H1 (cell line): ENCODE measurements around the gene PRRT1B. TPM values are rescaled to one million over a fixed set of nuclear protein-coding genes. Genes with fewer than 3 reads are reported as not detected.

ENCODE experiments used
- CTCF ChIA-PET: fragments of 300-600 bp; sonication (Branson Sonifier 250); formaldehyde crosslinking; loops from one replicate; lab custom pipeline; 2021; ENCODE audit not compliant: partially characterized antibody; lab: Charles Lee
- POLR2A ChIA-PET: fragments of 300-600 bp; sonication (Branson Sonifier 250); formaldehyde crosslinking; loops from one replicate; lab custom pipeline; 2021; ENCODE audit warnings: inconsistent platforms; ENCODE audit not compliant: partially characterized antibody; lab: Charles Lee
- DNase-seq, 2 experiments: peaks; one replicate each; pipeline versions ENCODE4 v3.0.0 to v3.0.0-alpha.2; 2010 to 2022; ENCODE audit warnings: low spot score in 2 of 2, low read depth in 1 of 2, mixed read lengths in 1 of 2
- FAIRE-seq: peaks from 2 replicates; lab custom pipeline; 2011; peaks lifted over from hg19 to GRCh38; lab: Jason Lieb, UNC
- H2AFZ ChIP-seq: 2 replicates; pipeline ENCODE4 v1.8.1; 2012; ENCODE audit warnings: low read length, inconsistent platforms
- H2AK5ac ChIP-seq: 2 replicates; pipeline ENCODE4 v1.6.1; 2013; ENCODE audit warnings: low read depth, low read length
- H2BK120ac ChIP-seq: replicated peaks from 2 replicates; pipeline ENCODE3; 2013; ENCODE audit warnings: low read depth, low read length, inconsistent platforms
- H2BK12ac ChIP-seq: 2 replicates; pipeline ENCODE4 v1.6.1; 2013; ENCODE audit warnings: low read depth, low read length
- H2BK15ac ChIP-seq: 2 replicates; pipeline ENCODE4 v1.6.1; 2013; ENCODE audit warnings: low read length
- H2BK20ac ChIP-seq: 2 replicates; pipeline ENCODE4 v1.6.1; 2013; ENCODE audit warnings: low read length
- H2BK5ac ChIP-seq: 2 replicates; pipeline ENCODE4 v1.6.1; 2013; ENCODE audit warnings: low read depth, low read length
- H3K14ac ChIP-seq: 2 replicates; pipeline ENCODE4 v1.6.1; 2013; ENCODE audit warnings: inconsistent platforms; ENCODE audit not compliant: insufficient read length
- H3K18ac ChIP-seq: 2 replicates; pipeline ENCODE4 v1.6.1; 2013; ENCODE audit warnings: low read length; ENCODE audit errors: extremely low read depth
- H3K23ac ChIP-seq: 2 replicates; pipeline ENCODE4 v1.6.1; 2013; ENCODE audit warnings: inconsistent platforms; ENCODE audit not compliant: insufficient read length
- H3K23me2 ChIP-seq: 2 replicates; pipeline ENCODE4 v1.6.1; 2013; ENCODE audit warnings: low read depth, low read length
- H3K27ac ChIP-seq: 2 replicates; pipeline ENCODE4 v1.6.1; 2011; ENCODE audit warnings: low read depth, low read length, inconsistent platforms
- H3K27me3 ChIP-seq, 4 experiments: replicated peaks in 1 of 4; 1 replicate in 1 of 4; 2 replicates in 3 of 4; pipeline versions ENCODE4 v1.6.1 to v1.8.1; 2011 to 2013; ENCODE audit warnings: low read length in 3 of 4, mild to moderate bottlenecking in 3 of 4, inconsistent platforms in 2 of 4, mixed read lengths in 2 of 4, moderate library complexity in 1 of 4; ENCODE audit not compliant: control insufficient read depth in 3 of 4, insufficient read depth in 3 of 4; ENCODE audit errors: extremely low read depth in 1 of 4
- H3K36me3 ChIP-seq, 4 experiments: 2 replicates each; pipeline versions ENCODE4 v1.6.1 to v1.8.1; 2011 to 2013; ENCODE audit warnings: mild to moderate bottlenecking in 4 of 4, low read length in 3 of 4, moderate library complexity in 2 of 4, control low read depth in 1 of 4, inconsistent platforms in 1 of 4; ENCODE audit not compliant: insufficient read depth in 4 of 4, control insufficient read depth in 2 of 4
- H3K4ac ChIP-seq: replicated peaks from 2 replicates; pipeline ENCODE3; 2013; ENCODE audit warnings: low read length, low read depth, mixed read lengths, inconsistent platforms; ENCODE audit not compliant: insufficient read length
- H3K4me1 ChIP-seq, 4 experiments: replicated peaks in 1 of 4; 1 replicate in 1 of 4; 2 replicates in 3 of 4; pipeline versions ENCODE4 v1.6.1 to v1.8.1; 2011 to 2013; ENCODE audit warnings: low read length in 3 of 4, inconsistent platforms in 2 of 4, mixed read lengths in 1 of 4; ENCODE audit not compliant: insufficient read depth in 4 of 4, control insufficient read depth in 3 of 4
- H3K4me2 ChIP-seq, 2 experiments: 2 replicates each; pipeline versions ENCODE4 v1.6.1 to v1.8.1; 2011 to 2013; ENCODE audit warnings: low read depth in 2 of 2, low read length in 2 of 2, control low read depth in 1 of 2, inconsistent platforms in 1 of 2, mild to moderate bottlenecking in 1 of 2; ENCODE audit not compliant: insufficient read depth in 1 of 2
- H3K4me3 ChIP-seq, 4 experiments: fragments of 200-600, 300-600 bp in 1 of 4; sonication (generic), shearing (Covaris generic), sonication (Bioruptor Twin) in 1 of 4; 2 replicates each; pipeline versions ENCODE4 v1.5.1 to v1.8.1; 2011 to 2016; ENCODE audit warnings: low read length in 4 of 4, low read depth in 3 of 4, control low read depth in 2 of 4, inconsistent platforms in 2 of 4, mild to moderate bottlenecking in 2 of 4, mixed read lengths in 1 of 4, moderate library complexity in 1 of 4; ENCODE audit not compliant: insufficient read depth in 2 of 4; ENCODE audit errors: extremely low read depth in 1 of 4
- H3K56ac ChIP-seq: replicated peaks from 2 replicates; pipeline ENCODE3; 2013; ENCODE audit warnings: low read depth, mild to moderate bottlenecking, mixed read lengths, low read length, inconsistent platforms; ENCODE audit not compliant: insufficient read length
- H3K79me1 ChIP-seq: 2 replicates; pipeline ENCODE4 v1.6.1; 2013; ENCODE audit warnings: low read depth, low read length, control low read depth
- H3K79me2 ChIP-seq, 2 experiments: 2 replicates each; pipeline versions ENCODE4 v1.6.1 to v1.8.1; 2012 to 2013; ENCODE audit warnings: low read length in 2 of 2, mild to moderate bottlenecking in 2 of 2, inconsistent platforms in 1 of 2; ENCODE audit not compliant: insufficient read depth in 2 of 2, control insufficient read depth in 1 of 2
- H3K9ac ChIP-seq, 4 experiments: replicated peaks in 1 of 4; 1 replicate in 1 of 4; 2 replicates in 3 of 4; pipeline versions ENCODE4 v1.6.1 to v1.8.1; 2011 to 2013; ENCODE audit warnings: low read depth in 3 of 4, low read length in 3 of 4, control low read depth in 2 of 4, mild to moderate bottlenecking in 2 of 4, moderate library complexity in 2 of 4, inconsistent platforms in 1 of 4; ENCODE audit errors: extremely low read depth in 1 of 4
- H3K9me3 ChIP-seq, 2 experiments: 2 replicates each; pipeline versions ENCODE4 v1.6.1 to v1.8.1; 2012 to 2013; ENCODE audit warnings: mild to moderate bottlenecking in 2 of 2, moderate library complexity in 2 of 2, control low read depth in 1 of 2, inconsistent platforms in 1 of 2, low read depth in 1 of 2, low read length in 1 of 2, mixed read lengths in 1 of 2; ENCODE audit not compliant: insufficient read depth in 2 of 2
- H4K20me1 ChIP-seq, 2 experiments: replicated peaks in 1 of 2; 2 replicates each; pipeline versions ENCODE3 to v1.8.1; 2011 to 2013; ENCODE audit warnings: inconsistent platforms in 2 of 2, low read length in 2 of 2, mild to moderate bottlenecking in 1 of 2; ENCODE audit not compliant: insufficient read depth in 2 of 2, control insufficient read depth in 1 of 2
- H4K5ac ChIP-seq: 2 replicates; pipeline ENCODE4 v1.6.1; 2013; ENCODE audit warnings: low read length, low read depth, mixed read lengths, inconsistent platforms; ENCODE audit not compliant: insufficient read length
- H4K8ac ChIP-seq: 2 replicates; pipeline ENCODE4 v1.8.0; 2013; ENCODE audit warnings: mild to moderate bottlenecking, moderate library complexity, low read length, inconsistent platforms; ENCODE audit not compliant: insufficient read depth; ENCODE audit errors: extremely low read depth
- H4K91ac ChIP-seq: replicated peaks from 2 replicates; pipeline ENCODE3; 2013; ENCODE audit warnings: low read length, mixed read lengths, inconsistent platforms; ENCODE audit not compliant: insufficient read length
- ASH2L ChIP-seq: fragments of 200-600, 300-600 bp; sonication (generic); IDR thresholded peaks from one replicate; pipeline ENCODE4 v1.7.1; 2017; ENCODE audit warnings: low read length
- NANOG ChIP-seq: IDR thresholded peaks from 2 replicates; pipeline ENCODE4 v1.6.1; 2011; ENCODE audit warnings: low read length, low read depth, mild to moderate bottlenecking, inconsistent platforms; ENCODE audit not compliant: insufficient read depth, poor library complexity, severe bottlenecking
- PHF8 ChIP-seq: fragments of 200-600 bp; sonication (generic); conservative IDR thresholded peaks from 2 replicates; pipeline ENCODE4 v1.7.1; 2012; ENCODE audit warnings: low read depth, mild to moderate bottlenecking, inconsistent platforms, low read length, moderate library complexity
- POLR2AphosphoS5 ChIP-seq: IDR thresholded peaks from 2 replicates; pipeline ENCODE4 v1.6.1; 2011; ENCODE audit warnings: low read depth, low read length
- POU5F1 ChIP-seq: IDR thresholded peaks from 2 replicates; pipeline ENCODE4 v1.6.1; 2011; ENCODE audit warnings: low read depth, mild to moderate bottlenecking, low read length, moderate library complexity
- SIRT6 ChIP-seq: IDR thresholded peaks from one replicate; pipeline ENCODE4 v1.7.1; 2012; ENCODE audit warnings: low read length, inconsistent platforms
- SP2 ChIP-seq: IDR thresholded peaks from 2 replicates; pipeline ENCODE4 v1.6.1; 2012; ENCODE audit warnings: mild to moderate bottlenecking, low read length, inconsistent platforms
- SUZ12 ChIP-seq: fragments of 200-600 bp; sonication (generic); IDR thresholded peaks from 2 replicates; pipeline ENCODE4 v1.6.1; 2012; ENCODE audit warnings: mild to moderate bottlenecking, inconsistent platforms, low read length, moderate library complexity, mixed read lengths
- ZNF274 ChIP-seq: IDR thresholded peaks from 2 replicates; pipeline ENCODE4 v1.7.0; 2012; ENCODE audit warnings: low read length, borderline replicate concordance; ENCODE audit errors: extremely low read depth
- WGBS, 2 experiments: shearing (Covaris generic) in 1 of 2; methylation state at CpG; one replicate each; pipeline versions ENCODE4 v1.1.6 to v1.1.7; 2013 to 2015; ENCODE audit warnings: low lambda C conversion rate in 2 of 2, mixed read lengths in 2 of 2, inconsistent platforms in 1 of 2, low coverage in 1 of 2, missing lambda C conversion rate in 1 of 2; ENCODE audit not compliant: insufficient replicate concordance in 2 of 2, insufficient coverage in 1 of 2, insufficient read length in 1 of 2; ENCODE audit errors: extremely low coverage in 1 of 2, missing lambda C conversion rate in 1 of 2; 5-methylcytosine and 5-hydroxymethylcytosine counted together
- polyA plus RNA-seq, 7 experiments: library from polyadenylated mRNA; depleted of rRNA in 3 of 7; stranded (reverse) in 5 of 7; unstranded in 2 of 7; fragments of >200 nt in 5 of 7; fragments of 200-250 nt in 2 of 7; gene quantifications; 1 replicate in 5 of 7; 2 replicates in 1 of 7; 4 replicates in 1 of 7; pipeline versions ENCODE4 v1.2.1 to v1.2.3, GENCODE V29; 2011 to 2013; ENCODE audit warnings: missing spikeins in 2 of 7, mixed read lengths in 2 of 7
- total RNA-seq: library from RNA; stranded (reverse); fragmentation: NEBNext Ultra II Directional; extraction: Animal tissue kit (Norgen Biotek cat#: 25700); gene quantifications from 2 replicates; pipeline ENCODE4 v1.2.1, GENCODE V29; 2021
- TF ChIP-seq, protein P1 (sequence below): IDR thresholded peaks from 2 replicates; pipeline ENCODE4 v1.6.1; 2012; ENCODE audit warnings: inconsistent platforms

The PRRT1B gene
- total and polyA plus RNA-seq, 2 of the 8 experiments (the other 6 are each of a cell fraction or from before 2014, with no cell fraction given), result 0.30 to 1.2 TPM

- Histone ChIP-seq H2BK20ac (no peak within 1 kb of the TSS), H3K79me2 (no peaks in the 10 kb centered on the region; a peak in 1 of 4 replicates), H3K27ac (no peak within 1 kb of the TSS), H4K91ac (peak within 1 kb of the TSS; percentile 76), H3K23me2 (peaks cover 5% of the 10 kb centered on the region), H3K9ac (peak within 1 kb of the TSS in 3 of 4 experiments; percentile 55 to 61 (median 56); a peak in 5 of 7 replicates), H3K23ac (no peak within 1 kb of the TSS), H3K27me3 (peaks cover 0 to 8% (median 0%) of the 10 kb centered on the region in 4 experiments; a peak in 2 of 7 replicates), H3K4me1 (peaks cover 0 to 9% (median 5%) of the 10 kb centered on the region in 4 experiments; a peak in 4 of 7 replicates), H3K4me3 (peak within 1 kb of the TSS; percentile 70 to 89 (median 80)), H3K4ac (peak within 1 kb of the TSS; percentile 36), H3K18ac (peak within 1 kb of the TSS; percentile 83; the same call in 1 of the 2 replicates), H4K20me1 (peaks cover 7 to 8% of the 10 kb centered on the region in 2 experiments), H3K36me3 (peaks cover 10 to 18% (median 15%) of the 10 kb centered on the region in 4 experiments; a peak in 7 of 8 replicates), H4K8ac (peak within 1 kb of the TSS; percentile 81), H2AFZ (0 out of 2 replicates have a peak within 1 kb of the TSS, but pooled peaks have one; percentile 31), H2AK5ac (no peak within 1 kb of the TSS), H3K56ac (peak within 1 kb of the TSS; percentile 62), H3K14ac (peak within 1 kb of the TSS; percentile 21), H2BK120ac (no peak within 1 kb of the TSS), H3K9me3 (no peaks in the 10 kb centered on the region), H3K79me1 (0 out of 2 replicates have a peak, but pooled peaks cover 2% of the 10 kb centered on the region), H2BK12ac (peak within 1 kb of the TSS; percentile 33; the same call in 1 of the 2 replicates), H4K5ac (peak within 1 kb of the TSS; percentile 57), H2BK5ac (peak within 1 kb of the TSS; percentile 66; the same call in 1 of the 2 replicates), H3K4me2 (peak within 1 kb of the TSS; percentile 75 to 98), H2BK15ac (no peak within 1 kb of the TSS)
- DNase-seq (peak; percentile 54 to 93), FAIRE-seq (no peak)
- 3% methylated on average over 53 of the region's 83 CpGs; no CpG with 5 or more reads in 1 of the 2 experiments for WGBS, 2 experiments
- ChIA-PET CTCF (interaction anchor here (0.5 to 1.4 kb wide), 7 partner anchors 10 to 252 kb away, joined by 3 to 7 read pairs (median 3); no protein-coding TSS in a partner anchor), POLR2A (interaction anchor here (0.7 to 2.2 kb wide), 12 partner anchors 9 to 236 kb away, joined by 3 to 15 read pairs (median 4); no protein-coding TSS in a partner anchor)
- TF ChIP-seq SUZ12 (no peak), PHF8 (peak; percentile 58; the same call in 1 of the 2 replicates), NANOG (no peak), POLR2AphosphoS5 (peak; percentile 69; the same call in 1 of the 2 replicates), ZNF274 (no peak), SIRT6 (no peak), POU5F1 (no peak), ASH2L (peak; percentile 92), SP2 (no peak)
- TF ChIP-seq, protein P1, sequence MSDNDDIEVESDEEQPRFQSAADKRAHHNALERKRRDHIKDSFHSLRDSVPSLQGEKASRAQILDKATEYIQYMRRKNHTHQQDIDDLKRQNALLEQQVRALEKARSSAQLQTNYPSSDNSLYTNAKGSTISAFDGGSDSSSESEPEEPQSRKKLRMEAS, result peak; percentile 89
Measured at GRCh38 chr9:131502781-131503625, 42.3 kb upstream of the PRRT1B start, which contains the start of gene POMT1. POMT1 (plus strand) TSS chr9:131502918; CDS start chr9:131504219, 1,301 bp downstream.
